Activated CD4-positive, alpha-beta T cell treated with anti-CD3 and anti-CD28 coated beads, Interleukin-2, Interleukin-4, amounts not matched to agents 100 ng/mL and 50 ng/mL, durations not matched to agents 16 hours and 8 hours (primary cell): ENCODE data around the gene TRIM2.

Source experiments
- DNase-seq: peaks from one replicate; pipeline ENCODE4 v3.0.0-alpha.2; 2020; ENCODE audit warnings: low spot score

The TRIM2 gene

DNA sequence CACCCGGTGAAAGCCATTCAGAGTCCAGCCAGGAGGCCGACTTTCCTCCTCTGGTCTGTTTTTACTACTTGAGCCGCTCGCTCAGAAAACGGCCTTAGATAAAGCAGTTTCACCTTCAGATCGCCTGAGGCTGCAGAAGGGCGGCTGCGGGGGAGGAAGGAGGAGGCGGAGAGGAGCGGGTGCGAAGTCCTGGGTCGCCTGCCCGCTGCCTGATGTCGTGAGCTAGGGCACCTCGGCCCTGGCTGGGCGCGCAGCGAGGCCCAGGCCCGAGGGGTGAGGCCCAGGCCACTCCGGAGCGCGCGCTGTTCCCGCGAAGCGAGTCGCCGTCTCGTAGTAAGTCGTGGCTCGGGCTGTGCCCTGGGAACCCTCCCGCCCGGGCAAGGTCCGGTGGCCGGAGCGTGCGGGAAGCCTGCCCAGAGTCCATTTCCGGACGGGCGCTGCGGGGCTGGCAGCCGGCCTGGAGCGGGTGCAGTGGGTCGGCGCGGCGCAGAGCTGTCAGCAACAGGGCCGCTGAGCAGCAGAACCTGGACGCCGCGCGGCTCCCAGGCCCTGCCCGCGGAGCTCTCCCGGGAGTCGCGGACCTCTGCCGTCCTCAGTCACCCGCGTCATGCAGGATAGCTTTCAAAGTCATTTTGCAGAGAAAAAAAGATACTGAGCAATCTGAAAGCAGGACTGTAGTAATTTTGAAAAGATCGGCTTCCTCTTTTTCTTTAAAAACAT lies 18.6 kb downstream of the TRIM2 start:
- DNase-seq: peak; percentile 33

- no peak for DNase-seq
Observed at GRCh38 chr4:153223427-153223801, 19.2 kb downstream of the TRIM2 start.

GRCh38 chr4:153223930-153224329 lies 19.7 kb downstream of the TRIM2 start:
- no peak for DNase-seq

GRCh38 chr4:153224474-153224873 lies 20.2 kb downstream of the TRIM2 start:
- DNase-seq: no peak

GRCh38 chr4:153227469-153228075 lies 23.3 kb downstream of the TRIM2 start:
- DNase-seq: no peak

GRCh38 chr4:153228512-153229140 lies 24.4 kb downstream of the TRIM2 start:
- DNase-seq: no peak

DNA sequence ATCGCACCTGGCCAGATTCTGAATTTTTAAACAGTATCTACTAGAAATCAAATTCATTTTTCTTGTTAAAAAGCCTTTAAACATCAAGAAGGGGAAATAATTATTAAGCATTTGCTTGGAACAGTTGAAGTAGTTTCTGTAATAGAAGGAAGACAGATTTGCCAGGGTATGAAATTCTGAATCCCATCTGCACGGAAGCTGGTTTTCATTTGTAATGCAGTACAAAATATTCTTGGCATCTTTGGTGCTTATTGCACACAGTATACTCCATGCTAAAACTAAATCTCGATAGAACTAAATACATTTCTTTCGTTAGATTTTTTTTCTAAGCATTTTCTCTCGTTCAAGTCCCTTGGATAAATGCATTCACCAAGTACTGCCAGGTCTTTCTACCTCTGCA lies 25.3 kb downstream of the TRIM2 start:
- no peak for DNase-seq

DNA sequence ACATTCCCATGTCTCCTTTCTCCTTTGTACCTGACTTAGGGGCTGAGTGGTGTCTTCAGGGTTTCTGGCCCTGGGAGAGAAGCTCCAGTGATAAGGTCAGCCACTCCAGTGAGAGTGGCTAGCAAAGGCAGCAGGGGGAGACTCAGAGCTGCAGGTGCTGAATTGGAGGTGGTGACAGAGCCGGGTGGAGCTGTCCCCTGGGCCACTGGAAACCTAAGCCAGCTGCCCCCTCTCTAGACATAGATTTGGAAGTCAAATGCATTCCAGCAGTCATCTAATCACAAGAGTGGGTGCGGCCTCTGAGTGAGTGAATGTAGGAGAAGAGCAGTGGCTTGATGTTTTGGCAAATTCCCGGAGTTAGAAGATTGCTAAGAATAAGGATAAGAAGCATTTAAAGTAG lies 28.5 kb downstream of the TRIM2 start:
- DNase-seq: no peak

GRCh38 chr4:153233761-153234371 lies 29.6 kb downstream of the TRIM2 start:
- DNase-seq: no peak

DNA sequence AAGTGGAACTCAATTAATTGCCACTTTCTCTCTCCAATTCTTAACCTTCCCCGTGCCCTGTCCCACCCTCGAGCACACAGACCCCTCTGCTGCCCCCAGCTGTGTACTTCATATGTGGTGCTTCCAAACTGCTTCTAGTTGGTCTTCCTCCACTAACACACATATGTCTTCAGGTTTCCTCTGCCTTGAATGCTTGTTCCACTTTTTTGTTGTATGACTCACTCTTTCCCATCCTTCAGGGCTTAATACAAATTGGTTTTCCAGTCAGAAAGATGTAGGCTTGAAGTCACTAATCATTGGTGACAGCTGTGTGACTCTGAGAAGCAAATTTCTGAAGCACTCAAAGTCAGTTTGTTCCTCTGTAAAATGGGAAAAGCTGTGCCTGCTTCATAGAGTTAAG lies 30.6 kb downstream of the TRIM2 start:
- DNase-seq: no peak

DNA sequence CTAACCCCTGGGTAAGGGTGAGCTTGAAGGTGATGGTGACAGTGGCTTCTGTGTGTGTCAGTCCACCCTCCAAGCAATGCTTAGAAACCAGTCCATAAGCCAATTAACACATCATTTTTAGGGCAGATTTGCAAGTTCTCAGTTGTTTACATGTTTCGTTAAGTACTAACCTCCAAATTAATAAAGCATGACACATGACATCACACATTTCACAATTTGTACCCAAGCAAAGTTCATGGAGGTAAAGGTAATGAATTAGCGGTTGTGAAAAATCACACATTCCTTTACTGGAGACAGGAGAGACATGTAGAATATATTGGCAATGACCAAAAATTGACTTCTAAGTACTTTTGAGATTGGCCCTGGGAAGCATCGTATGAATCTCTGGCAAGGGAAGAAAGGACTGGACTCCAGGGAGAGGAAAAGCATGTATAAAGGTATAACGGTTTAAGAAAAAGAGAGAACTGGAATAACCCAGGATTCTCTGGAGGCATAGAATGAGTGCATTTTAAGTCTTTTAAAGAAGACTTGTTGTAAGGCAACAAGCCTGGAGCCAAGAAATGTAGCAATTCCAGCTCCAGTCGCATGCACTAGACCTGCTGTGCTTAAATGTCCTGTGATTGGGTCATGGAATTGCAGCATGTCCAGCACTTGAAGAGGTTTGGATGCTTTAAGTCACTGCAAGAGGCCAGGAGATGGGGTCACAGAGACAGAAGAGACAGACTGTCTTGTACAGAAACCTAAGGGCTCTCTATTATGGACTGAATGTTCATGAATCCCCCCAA lies 34.1 kb downstream of the TRIM2 start:
- no peak for DNase-seq

DNA sequence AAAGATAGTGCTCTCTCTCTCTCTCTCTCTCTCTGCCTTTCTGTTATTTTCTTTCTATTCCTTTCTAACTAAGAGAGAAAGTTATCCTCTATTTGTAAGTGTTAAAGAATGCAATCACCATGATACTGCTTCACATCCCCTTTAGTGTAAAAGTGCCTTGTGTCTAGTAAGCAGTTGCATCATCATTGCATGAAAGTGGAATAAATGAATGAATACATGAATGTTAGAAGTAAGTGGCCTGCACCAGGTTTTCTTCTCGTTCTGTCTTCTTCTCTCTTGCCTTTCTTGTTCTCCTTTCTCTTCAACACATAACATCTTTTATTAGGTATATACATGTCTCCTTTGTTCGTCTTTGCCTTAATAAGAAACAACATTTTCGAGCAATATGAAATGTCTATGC lies 35.2 kb downstream of the TRIM2 start:
- no peak for DNase-seq

DNA sequence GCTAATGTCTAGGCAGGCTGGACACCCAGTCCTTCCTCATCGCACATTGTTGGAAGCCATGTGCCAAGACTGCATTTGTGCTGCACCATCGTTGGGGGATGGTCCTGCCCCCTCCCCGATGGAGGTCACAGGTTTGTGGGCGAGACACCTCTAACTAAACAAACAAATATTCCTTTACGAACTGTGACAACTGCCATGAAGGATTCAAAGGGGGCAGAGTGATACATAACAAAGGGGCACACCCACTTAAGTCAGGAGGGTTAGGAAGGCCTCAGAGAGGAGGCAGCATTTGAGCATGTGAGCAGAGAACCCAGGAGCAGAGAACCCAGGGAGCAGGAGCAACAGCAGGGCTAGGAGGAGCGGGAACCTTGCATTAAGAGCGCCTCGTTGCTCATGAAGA lies 37.1 kb downstream of the TRIM2 start:
- no peak for DNase-seq

DNA sequence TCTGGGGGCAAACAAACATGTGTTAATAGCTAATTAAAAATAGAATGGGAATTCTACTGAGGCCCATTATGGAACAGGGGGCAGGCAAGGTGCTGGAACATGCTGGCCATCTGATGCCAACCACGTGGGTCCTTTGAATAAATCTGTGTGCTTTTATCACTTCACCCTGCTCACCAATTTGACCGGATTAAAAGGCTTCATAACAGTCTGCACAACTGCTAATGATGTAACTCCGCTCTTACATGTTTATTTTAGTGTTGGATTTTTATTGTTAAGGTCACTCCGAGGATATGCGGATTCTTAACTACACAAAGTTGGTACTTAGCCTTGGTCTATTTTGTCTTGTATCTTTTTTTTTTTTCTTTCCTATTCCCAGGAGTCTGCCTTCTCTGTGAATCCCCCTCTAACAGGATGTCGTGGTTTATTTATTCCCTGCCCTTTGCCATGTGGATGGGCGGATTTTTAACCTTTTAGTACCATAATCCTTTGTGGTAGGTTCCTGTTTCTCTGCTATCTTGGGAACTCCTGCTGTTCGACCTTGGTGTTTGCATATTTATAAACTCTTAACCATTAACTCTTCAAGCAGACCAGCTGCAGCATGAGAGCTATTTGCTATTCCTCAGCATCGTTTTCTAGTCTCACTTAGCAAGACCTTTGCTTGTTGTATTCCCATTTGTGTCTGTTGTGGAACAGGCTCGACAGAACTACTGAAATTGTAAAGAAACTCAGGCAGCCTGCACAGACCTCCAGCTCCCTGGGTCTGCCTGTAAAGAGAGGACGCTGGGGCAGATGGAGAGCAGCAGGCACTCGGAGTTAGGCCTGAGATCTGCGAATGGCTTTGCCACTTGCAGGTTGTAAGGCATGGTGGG lies 38.0 kb downstream of the TRIM2 start:
- no peak for DNase-seq

DNA sequence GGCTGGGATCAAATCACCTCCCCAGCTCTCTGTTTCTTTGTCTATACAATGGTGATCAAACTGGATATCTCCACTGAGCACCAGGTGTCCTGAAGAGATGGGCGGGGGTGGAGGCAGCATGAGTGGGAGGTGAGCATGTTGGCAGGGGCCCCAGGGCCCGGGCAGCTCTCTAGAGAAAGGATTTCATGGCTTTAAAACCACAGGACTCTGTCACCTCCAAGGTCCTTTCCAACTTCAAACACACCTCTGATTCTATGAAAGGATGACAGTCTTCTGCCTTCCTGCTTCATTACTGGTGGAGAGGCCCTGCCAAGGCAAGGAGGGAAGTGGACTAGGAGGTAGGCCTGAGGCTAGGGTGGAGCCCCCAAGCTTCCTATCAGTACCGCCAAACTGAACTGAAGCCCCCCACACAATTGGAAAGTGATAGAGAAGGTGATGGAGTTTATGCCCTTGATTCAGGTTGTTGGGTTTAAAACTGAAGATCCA lies 38.6 kb downstream of the TRIM2 start:
- no peak for DNase-seq

GRCh38 chr4:153243468-153243867 lies 39.2 kb downstream of the TRIM2 start:
- DNase-seq: no peak

- DNase-seq: no peak
Observed at GRCh38 chr4:153244969-153245368, 40.7 kb downstream of the TRIM2 start.

- no peak for DNase-seq
Observed at GRCh38 chr4:153245775-153246174, 41.5 kb downstream of the TRIM2 start.

DNA sequence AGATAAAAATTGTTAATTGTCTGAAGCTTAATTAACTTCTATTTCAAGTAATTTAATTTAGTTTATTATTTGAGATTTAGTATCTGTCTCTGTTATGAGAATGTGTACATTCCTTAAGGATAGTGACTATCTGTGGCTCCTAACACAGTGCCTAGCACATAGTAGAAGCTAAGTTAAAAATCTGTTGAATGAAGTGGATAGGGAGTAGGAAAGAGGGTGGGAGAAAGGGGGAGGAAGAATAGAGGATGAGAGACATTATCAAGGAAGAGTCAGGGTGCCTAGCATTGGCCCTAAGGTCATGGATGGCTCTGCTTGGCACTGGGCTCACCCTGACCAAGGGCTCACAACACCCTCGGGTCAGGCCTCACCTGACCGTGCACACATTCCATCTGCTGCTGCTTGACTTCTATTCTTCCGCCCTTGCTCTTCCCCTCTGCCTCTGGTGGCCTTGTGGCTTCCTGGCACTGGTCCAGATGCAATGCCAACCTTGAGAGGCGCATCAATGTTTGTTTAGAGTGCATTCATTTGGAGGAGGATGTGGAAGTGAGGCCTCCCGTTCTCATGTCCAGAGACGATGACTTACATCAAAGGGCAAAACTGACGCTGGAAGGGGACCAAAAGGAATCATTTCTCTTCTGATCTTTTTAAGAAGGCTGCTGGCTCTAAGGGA lies 42.3 kb downstream of the TRIM2 start:
- DNase-seq: no peak

- DNase-seq: no peak
Observed at GRCh38 chr4:153247116-153247490, 42.9 kb downstream of the TRIM2 start.
